GM19025 (cell line): ENCODE data around the gene HEATR1.
"Not testable (repeated sequence)": the region's sequence is repeated elsewhere in the genome, so short reads cannot be mapped to it uniquely, and the experiment has no call there.

Experiments used
- ATAC-seq: cut with Tn5 transposase; IDR thresholded peaks from one replicate; pipeline ENCODE4 v1.9.1; 2021; ENCODE audit warnings: mild to moderate bottlenecking, low read depth, moderate library complexity; ENCODE audit not compliant: unreplicated experiment

The HEATR1 gene

DNA sequence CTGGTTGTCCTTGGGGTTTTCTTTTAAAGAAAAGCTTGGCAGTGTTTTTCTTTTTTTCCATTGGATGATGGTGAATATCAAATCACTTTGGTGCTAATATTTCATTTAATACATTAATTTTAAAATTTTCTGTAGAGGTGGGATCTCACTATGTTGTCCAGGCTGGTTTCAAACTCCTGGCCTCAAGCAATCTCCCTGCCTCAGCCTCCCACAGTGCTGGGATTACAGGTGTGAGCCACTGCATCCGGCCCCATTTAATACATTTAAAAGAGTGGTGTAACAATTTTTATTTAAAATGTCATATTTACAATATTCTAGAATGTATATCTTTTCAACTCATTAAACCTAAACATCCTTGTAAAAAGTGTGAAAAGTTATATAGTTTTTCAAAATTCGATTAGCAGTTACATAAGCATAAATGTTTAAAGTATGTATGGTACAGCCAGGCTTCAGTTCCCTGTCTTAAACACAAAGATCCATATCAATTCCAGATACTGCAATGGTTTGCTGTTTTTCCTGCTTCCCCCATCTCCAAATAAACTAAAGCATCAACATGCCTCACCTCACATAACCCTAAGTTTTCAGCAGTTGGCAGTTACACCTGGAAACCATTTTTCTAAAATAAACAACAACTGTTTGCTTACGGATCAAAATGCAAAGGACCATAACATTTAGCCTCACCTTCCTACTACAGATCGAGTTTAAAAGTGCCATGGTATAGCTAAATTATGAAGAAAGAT lies 89.4 kb downstream of the HEATR1 start:
- ATAC-seq, result no peak

DNA sequence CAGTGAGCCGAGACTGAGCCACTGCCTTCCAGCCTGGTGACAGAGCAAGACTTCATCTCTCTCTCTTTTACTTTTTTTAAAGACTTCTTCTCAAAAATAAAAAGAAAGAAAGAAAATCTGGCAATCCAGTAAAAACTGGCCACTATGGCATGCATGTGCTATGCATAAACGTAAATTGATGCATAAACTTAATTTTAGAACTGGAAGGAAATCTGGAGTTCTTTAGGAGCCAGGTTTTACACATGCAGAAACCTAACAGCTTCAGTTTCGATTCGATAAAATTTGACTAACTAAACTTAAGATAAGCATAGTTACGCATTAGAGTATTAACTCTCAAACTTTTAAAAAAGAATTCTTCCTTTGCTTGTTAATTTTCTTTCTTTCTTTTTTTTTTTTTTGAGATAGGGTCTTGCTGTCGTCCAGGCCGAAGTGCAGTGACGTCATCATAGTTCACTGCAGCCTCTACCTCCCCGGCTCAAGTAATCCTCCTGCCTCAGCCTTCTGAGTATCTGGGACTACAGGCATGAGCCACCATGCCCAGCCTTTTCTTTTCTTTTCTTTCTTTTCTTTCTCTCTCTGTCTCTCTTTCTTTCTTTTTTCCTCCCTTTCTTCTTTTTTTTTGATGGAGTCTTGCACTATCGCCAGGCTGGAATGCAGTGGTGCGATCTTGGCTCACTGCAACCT lies 92.4 kb downstream of the HEATR1 start:
- ATAC-seq, result no peak

- ATAC-seq, result no peak
Observed at GRCh38 chr1:236509647-236510401, 94.5 kb downstream of the HEATR1 start.

GRCh38 chr1:236509203-236509602 lies 95.1 kb downstream of the HEATR1 start:
- no peak for ATAC-seq

DNA sequence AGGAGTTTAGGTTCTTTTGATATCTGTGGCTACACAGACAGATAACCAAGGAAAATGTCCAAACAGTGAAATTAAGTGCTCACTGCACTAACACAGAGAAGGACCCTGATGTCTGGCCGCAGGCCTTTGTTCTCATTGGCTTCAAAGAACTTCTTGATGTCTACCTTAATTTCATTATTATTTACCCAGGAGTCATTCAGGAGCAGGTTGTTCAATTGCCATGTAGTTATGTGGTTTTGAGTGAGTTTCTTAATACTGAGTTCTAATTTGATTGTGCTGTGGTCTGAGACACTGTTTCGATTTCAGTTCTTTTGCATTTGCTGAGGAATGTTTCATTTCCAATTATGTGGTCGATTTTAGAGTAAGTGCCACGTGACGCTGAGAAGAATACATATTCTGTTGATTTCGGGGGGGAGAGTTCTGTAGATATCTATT lies 95.7 kb downstream of the HEATR1 start:
- no peak for ATAC-seq

GRCh38 chr1:236507022-236507700 lies 97.2 kb downstream of the HEATR1 start:
- no peak for ATAC-seq

GRCh38 chr1:236504338-236504737 lies 100.0 kb downstream of the HEATR1 start:
- ATAC-seq, result not testable (repeated sequence)

DNA sequence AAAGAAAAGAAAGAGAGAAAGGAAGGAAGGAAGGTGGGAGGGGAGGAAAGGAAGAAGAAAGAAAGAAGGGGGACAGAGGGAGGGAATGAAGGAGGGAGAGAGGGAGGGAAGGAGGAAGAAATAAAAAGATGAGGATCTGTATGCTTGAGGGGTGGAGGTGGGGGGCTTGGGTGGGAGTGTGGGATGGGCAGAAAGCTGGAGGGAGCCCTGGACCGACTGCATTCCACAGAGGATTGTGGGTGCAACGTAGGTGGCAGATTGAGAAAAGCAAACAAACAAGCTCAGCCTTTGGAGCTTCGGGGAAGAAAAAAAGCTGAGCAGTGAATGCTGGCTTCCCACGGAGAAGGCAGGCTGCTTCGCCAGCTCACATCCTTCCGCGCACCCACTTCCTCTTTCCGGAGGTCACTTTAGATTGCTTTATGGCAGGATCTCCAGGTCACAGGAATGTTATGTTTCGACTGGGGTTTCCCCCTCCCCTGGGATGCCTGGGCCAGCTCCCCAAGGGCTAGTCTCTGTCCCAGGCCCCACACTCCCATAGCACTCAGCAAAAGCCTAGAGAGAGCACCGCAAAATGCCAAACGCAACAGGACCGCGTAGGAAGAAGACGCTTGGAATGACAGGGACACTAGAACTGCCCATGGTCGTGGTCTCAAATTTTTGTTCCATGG lies 101.2 kb downstream of the HEATR1 start:
- no peak for ATAC-seq

- no peak for ATAC-seq
Observed at GRCh38 chr1:236502579-236502971, 101.7 kb downstream of the HEATR1 start.

DNA sequence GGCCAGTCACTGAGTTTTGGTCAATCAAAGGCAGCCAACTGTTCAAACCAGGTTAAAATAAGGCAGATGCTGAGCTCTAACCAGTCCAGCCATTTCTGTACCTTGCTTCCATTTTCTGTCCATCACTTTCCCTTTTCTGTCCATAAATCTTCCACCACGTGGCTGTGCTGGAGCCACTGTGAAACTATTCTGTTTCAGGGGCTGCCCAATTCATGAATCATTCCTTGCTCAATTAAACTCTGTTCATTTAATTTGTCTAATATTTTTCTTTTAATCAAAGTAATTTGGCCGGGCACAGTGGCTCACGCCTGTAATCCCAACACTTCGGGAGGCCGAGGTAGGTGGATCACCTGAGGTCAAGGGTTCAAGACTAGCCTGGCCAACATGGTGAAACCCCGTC lies 103.2 kb downstream of the HEATR1 start:
- no peak for ATAC-seq
